PC-9 (cell line): ENCODE data around the gene CDC42BPA. TPM values are rescaled to one million over a fixed set of nuclear protein-coding genes. Genes with fewer than 3 reads are reported as not detected.

ENCODE experiments used
- BruUV-seq: library from RNA; stranded (reverse); fragments of 400-500 nt; replicated peaks from 2 replicates; lab custom pipeline; 2021; lab: Mats Ljungman, UMichigan
- CTCF ChIA-PET: fragments of 300-600 bp; sonication (Branson Sonifier 250); formaldehyde crosslinking; loops from one replicate; lab custom pipeline; 2022; ENCODE audit warnings: antibody characterized with exemption; lab: Charles Lee
- POLR2A ChIA-PET: fragments of 300-600 bp; sonication (Branson Sonifier 250); formaldehyde crosslinking; loops from one replicate; lab custom pipeline; 2022; ENCODE audit warnings: antibody characterized with exemption; ENCODE audit not compliant: unreplicated experiment; lab: Charles Lee
- DNase-seq, 2 experiments: peaks; one replicate each; pipeline versions ENCODE4 v3.0.0 to v3.0.0-alpha.2; 2015 to 2022; ENCODE audit warnings: mixed read lengths in 1 of 2
- H2AFZ ChIP-seq: fragments of 200-600 bp; sonication (generic); 2 replicates; pipeline ENCODE4 v1.8.1; 2017; ENCODE audit warnings: antibody characterized with exemption
- H3F3A ChIP-seq: fragments of 200-600 bp; sonication (generic); 2 replicates; pipeline ENCODE4 v1.8.1; 2017; ENCODE audit warnings: antibody characterized with exemption, mild to moderate bottlenecking, low read depth; ENCODE audit not compliant: insufficient read depth
- H3K27ac ChIP-seq: fragments of 200-600 bp; sonication (generic); 2 replicates; pipeline ENCODE4 v1.6.1; 2016; ENCODE audit warnings: mixed run types
- H3K27me3 ChIP-seq: fragments of 200-600 bp; sonication (generic); 2 replicates; pipeline ENCODE4 v1.6.1; 2016; ENCODE audit warnings: low read depth, mixed run types; ENCODE audit not compliant: insufficient read depth
- H3K36me3 ChIP-seq: fragments of 200-600 bp; sonication (generic); 2 replicates; pipeline ENCODE4 v1.6.1; 2016; ENCODE audit warnings: low read depth, mixed run types
- H3K4me1 ChIP-seq: fragments of 200-600 bp; sonication (generic); replicated peaks from 2 replicates; pipeline ENCODE4 v1.6.1; 2016; ENCODE audit warnings: mixed run types; ENCODE audit not compliant: insufficient read depth
- H3K4me2 ChIP-seq: fragments of 200-600 bp; sonication (generic); 2 replicates; pipeline ENCODE4 v1.6.1; 2017; ENCODE audit warnings: mixed run types
- H3K4me3 ChIP-seq: fragments of 200-600 bp; sonication (generic); 2 replicates; pipeline ENCODE4 v1.6.1; 2016; ENCODE audit warnings: mixed run types
- H3K79me2 ChIP-seq: fragments of 200-600 bp; sonication (generic); 2 replicates; pipeline ENCODE4 v1.6.1; 2017; ENCODE audit warnings: low read depth, mixed run types
- H3K9me2 ChIP-seq: fragments of 200-600 bp; sonication (generic); 2 replicates; pipeline ENCODE4 v1.8.1; 2017; ENCODE audit warnings: mild to moderate bottlenecking; ENCODE audit not compliant: insufficient read depth
- H3K9me3 ChIP-seq: fragments of 200-600 bp; sonication (generic); 2 replicates; pipeline ENCODE4 v1.8.1; 2016; ENCODE audit warnings: low read depth; ENCODE audit not compliant: insufficient read depth
- H4K20me1 ChIP-seq: fragments of 200-600 bp; sonication (generic); 2 replicates; pipeline ENCODE4 v1.8.1; 2017; ENCODE audit not compliant: insufficient read depth
- CTCF ChIP-seq: fragments of 200-600 bp; sonication (generic); conservative IDR thresholded peaks from 2 replicates; pipeline ENCODE4 v1.6.1; 2017; ENCODE audit warnings: mixed run types, antibody characterized with exemption, mild to moderate bottlenecking, moderate library complexity
- EZH2 ChIP-seq: fragments of 200-600 bp; sonication (generic); IDR thresholded peaks from 2 replicates; pipeline ENCODE4 v1.8.0; 2017; ENCODE audit warnings: antibody characterized with exemption, low read depth
- intact Hi-C: fragments of 100-400 bp; cut with micrococcal nuclease; formaldehyde crosslinking; loops from one replicate; pipeline ENCODE4 v1.10.0; 2022; ENCODE audit not compliant: unreplicated experiment
- total RNA-seq: library from RNA; stranded (reverse); gene quantifications from 2 replicates; pipeline ENCODE4 v1.2.3, GENCODE V29; 2021

CDC42BPA gene
- total RNA-seq, 1 experiment from 2014 or later = 47.5 TPM

DNA sequence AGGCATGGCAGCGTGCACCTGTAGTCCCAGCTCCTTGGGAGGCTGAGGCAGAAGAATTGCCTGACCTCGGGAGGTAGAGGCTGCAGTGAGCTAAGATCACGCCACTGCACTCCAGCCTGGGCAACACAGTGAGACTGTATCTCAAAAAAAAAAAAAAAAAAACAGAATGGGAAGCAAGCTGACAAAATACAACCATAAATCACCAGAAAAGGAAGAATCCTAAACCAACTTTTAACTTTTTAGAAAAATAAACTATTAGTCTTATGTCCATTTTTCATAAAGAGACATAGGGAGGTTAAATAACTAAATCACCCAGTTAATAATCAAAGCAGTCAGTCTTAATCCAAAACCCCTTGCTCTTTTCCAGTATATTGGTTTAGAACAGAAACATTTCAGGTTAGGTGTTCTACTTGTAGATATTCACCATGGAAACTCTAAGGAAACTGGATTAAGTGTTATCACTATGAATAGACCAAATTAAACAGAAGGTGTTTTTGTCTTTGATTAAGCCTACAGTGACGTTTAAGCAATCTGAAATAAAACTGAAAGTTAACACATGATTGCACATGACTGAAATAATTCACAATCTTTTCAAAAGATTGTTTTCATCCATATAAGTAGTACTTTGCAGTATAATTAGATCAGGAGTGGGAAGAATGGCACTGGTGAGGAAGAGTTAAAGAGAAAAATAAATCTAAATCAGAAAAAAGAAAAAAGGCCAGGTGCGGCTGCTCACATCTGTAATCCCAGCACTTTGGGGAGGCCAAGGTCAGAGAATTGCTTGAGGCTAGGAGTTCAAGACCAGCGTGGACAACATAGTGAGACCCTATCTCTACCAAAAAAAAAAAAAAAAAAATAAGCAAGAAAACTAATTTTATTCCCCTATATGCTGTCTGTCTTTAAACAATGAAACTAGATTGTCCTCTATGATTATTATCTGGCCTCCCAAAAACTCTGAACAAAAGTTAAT is 9.6 kb downstream of the CDC42BPA start:
- Histone ChIP-seq H3K9me3 (no peaks in the 10 kb centered on the region), H3K9me2 (no peaks in the 10 kb centered on the region), H2AFZ (no peak overlapping the region), H3K4me1 (peaks cover 16% of the 10 kb centered on the region), H3F3A (no peaks in the 10 kb centered on the region), H3K79me2 (peaks cover 98% of the 10 kb centered on the region), H3K27ac (no peak overlapping the region), H3K4me3 (no peak overlapping the region), H3K4me2 (no peak overlapping the region), H4K20me1 (peaks cover 10% of the 10 kb centered on the region; the same call in 1 of the 2 replicates), H3K27me3 (no peaks in the 10 kb centered on the region), H3K36me3 (peaks cover 10% of the 10 kb centered on the region; the same call in 1 of the 2 replicates)
- TF ChIP-seq CTCF = no peak
- TF ChIP-seq EZH2 = no peak
- intact Hi-C loops = no loop called here
- BruUV-seq = no TSS peak
- ChIA-PET POLR2A (no interaction called here), CTCF (no interaction called here)
- DNase-seq = no peak

GRCh38 chr1:227306689-227307088 is 11.6 kb downstream of the CDC42BPA start:
- ChIA-PET POLR2A (no interaction called here), CTCF (no interaction called here)
- H3K9me2 ChIP-seq = no peaks in the 10 kb centered on the region
- peaks cover 98% of the 10 kb centered on the region for H3K79me2 ChIP-seq
- no peaks in the 10 kb centered on the region for H3K9me3 ChIP-seq
- no TSS peak for BruUV-seq
- no peak overlapping the region for H3K4me3 ChIP-seq
- TF ChIP-seq CTCF = no peak
- TF ChIP-seq EZH2 = no peak
- H3F3A ChIP-seq = no peaks in the 10 kb centered on the region
- 0 out of 2 replicates have a peak, but pooled peaks cover 3% of the 10 kb centered on the region for H4K20me1 ChIP-seq
- peaks cover 7% of the 10 kb centered on the region; the same call in 1 of the 2 replicates for H3K36me3 ChIP-seq
- no peak for DNase-seq
- H3K27ac ChIP-seq = no peak overlapping the region
- no peaks in the 10 kb centered on the region; the same call in 1 of the 2 replicates for H3K4me1 ChIP-seq
- no peak overlapping the region for H3K4me2 ChIP-seq
- H2AFZ ChIP-seq = no peak overlapping the region
- intact Hi-C loops = no loop called here
- H3K27me3 ChIP-seq = no peaks in the 10 kb centered on the region

- H4K20me1 ChIP-seq = 0 out of 2 replicates have a peak, but pooled peaks cover 3% of the 10 kb centered on the region
- H3F3A ChIP-seq = no peaks in the 10 kb centered on the region
- no peak overlapping the region for H2AFZ ChIP-seq
- H3K27me3 ChIP-seq = no peaks in the 10 kb centered on the region
- BruUV-seq = no TSS peak
- H3K27ac ChIP-seq = no peak overlapping the region
- intact Hi-C loops = no loop called here
- no peaks in the 10 kb centered on the region for H3K9me3 ChIP-seq
- no peak for DNase-seq
- H3K79me2 ChIP-seq = peaks cover 98% of the 10 kb centered on the region
- peaks cover 7% of the 10 kb centered on the region; the same call in 1 of the 2 replicates for H3K36me3 ChIP-seq
- no peaks in the 10 kb centered on the region; the same call in 1 of the 2 replicates for H3K4me1 ChIP-seq
- no peak for TF ChIP-seq EZH2
- no peak for TF ChIP-seq CTCF
- CTCF ChIA-PET = no interaction called here
- no peaks in the 10 kb centered on the region for H3K9me2 ChIP-seq
- H3K4me2 ChIP-seq = no peak overlapping the region
- H3K4me3 ChIP-seq = no peak overlapping the region
- POLR2A ChIA-PET = interaction anchor here (0.7 kb wide), 1 partner anchor 234 kb away, joined by 15 read pairs; no protein-coding TSS in a partner anchor
These were observed 12.2 kb downstream of the CDC42BPA start for GRCh38 chr1:227305894-227306626.
